ENCODE results near the gene ICAM2. TPM values are rescaled to one million over a fixed set of nuclear protein-coding genes. Genes with fewer than 3 reads are reported as not detected.
"Not testable (repeated sequence)": the region's sequence is repeated elsewhere in the genome, so short reads cannot be mapped to it uniquely, and the experiment has no call there.

ICAM2 gene
- total RNA-seq, 4 donors from 2014 or later = 22.4 to 75.1 (median 58.1) TPM

DNA sequence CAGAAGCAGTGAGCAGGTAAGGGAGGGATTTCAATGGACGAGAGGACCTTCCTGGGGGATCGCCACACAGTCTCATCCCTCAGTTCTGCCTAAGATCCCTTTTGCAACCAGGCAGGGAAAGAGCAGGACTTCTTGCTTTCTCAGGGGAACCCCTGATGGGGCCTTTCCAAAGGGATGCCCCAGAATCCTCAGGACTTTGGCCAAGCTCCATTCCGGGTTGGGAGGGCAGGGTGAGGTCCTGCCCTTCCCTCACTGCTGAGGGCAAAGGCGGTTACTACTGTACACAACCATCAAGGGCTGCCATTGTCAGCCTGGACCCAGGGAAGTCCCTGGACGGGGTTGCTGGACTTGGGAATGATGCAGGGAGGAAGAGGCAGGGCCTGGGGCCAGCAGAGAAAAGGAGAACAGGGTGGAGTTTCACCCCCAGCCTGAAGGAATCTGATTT, 12.6 kb downstream of the ICAM2 start:
- Histone ChIP-seq H3K4me1 (peaks cover 26 to 43% (median 32%) of the 10 kb centered on the region in 4 donors), H3K27me3 (peaks cover 0 to 9% (median 0%) of the 10 kb centered on the region in 4 donors), H3K9me3 (no peaks in the 10 kb centered on the region), H3K4me3 (no peak overlapping the region), H3K27ac (replicated peaks in 1 of 4) (peak overlapping the region in 2 of 4 donors; percentile 28 to 46), H3K36me3 (peaks cover 0 to 23% (median 5%) of the 10 kb centered on the region in 4 donors)
- no peak for DNase-seq (ENCODE audit: extremely low spot score)
- TF ChIP-seq, protein P1, sequence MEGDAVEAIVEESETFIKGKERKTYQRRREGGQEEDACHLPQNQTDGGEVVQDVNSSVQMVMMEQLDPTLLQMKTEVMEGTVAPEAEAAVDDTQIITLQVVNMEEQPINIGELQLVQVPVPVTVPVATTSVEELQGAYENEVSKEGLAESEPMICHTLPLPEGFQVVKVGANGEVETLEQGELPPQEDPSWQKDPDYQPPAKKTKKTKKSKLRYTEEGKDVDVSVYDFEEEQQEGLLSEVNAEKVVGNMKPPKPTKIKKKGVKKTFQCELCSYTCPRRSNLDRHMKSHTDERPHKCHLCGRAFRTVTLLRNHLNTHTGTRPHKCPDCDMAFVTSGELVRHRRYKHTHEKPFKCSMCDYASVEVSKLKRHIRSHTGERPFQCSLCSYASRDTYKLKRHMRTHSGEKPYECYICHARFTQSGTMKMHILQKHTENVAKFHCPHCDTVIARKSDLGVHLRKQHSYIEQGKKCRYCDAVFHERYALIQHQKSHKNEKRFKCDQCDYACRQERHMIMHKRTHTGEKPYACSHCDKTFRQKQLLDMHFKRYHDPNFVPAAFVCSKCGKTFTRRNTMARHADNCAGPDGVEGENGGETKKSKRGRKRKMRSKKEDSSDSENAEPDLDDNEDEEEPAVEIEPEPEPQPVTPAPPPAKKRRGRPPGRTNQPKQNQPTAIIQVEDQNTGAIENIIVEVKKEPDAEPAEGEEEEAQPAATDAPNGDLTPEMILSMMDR (IDR thresholded peaks at IDR 0.05) = no peak
- TF ChIP-seq POLR2AphosphoS5 (IDR thresholded peaks at IDR 0.05) = peak in 1 of 2 donors; percentile 41
- 56% methylated on average over 5 of the region's 5 CpGs for WGBS
- intact Hi-C loops (cut with DNase I) = no loop called here

DNA sequence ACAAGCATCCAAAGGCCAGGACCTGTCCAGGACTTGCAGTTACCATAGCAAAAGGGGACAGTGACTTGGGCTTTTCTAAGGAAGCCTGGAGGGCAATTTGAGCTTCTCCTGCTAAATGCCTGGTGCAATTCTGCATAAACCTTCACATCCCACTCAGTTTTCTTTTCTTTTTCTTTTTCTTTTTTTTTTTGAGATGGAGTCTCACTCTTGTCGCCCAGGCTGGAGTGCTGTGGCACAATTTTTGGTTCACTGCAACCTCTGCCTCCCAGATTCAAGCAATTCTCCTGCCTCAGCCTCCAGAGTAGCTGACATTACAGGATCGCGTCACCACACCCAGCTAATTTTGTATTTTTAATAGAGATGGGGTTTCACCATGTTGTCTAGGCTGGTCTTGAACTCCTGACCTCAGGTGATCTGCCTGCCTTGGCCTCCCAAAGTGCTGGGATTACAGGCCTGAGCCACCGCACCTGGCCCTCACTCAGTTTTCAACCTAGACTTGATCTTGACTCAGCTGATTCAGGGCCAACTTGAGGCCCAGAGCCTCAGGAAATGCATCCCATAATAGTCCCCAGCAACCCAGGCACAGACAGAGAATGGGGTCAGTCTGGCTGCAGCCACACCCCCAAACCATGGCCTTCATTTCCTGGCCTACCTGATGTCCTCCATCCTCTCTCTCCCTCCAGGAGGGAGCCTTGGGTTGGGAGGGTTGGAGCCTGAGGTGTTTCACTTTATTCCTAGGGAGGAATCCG, 13.2 kb downstream of the ICAM2 start:
- Histone ChIP-seq H3K36me3 (peaks cover 0 to 28% (median 5%) of the 10 kb centered on the region in 4 donors), H3K4me1 (peaks cover 28 to 43% (median 35%) of the 10 kb centered on the region in 4 donors), H3K27me3 (peaks cover 0 to 13% (median 0%) of the 10 kb centered on the region in 4 donors), H3K27ac (replicated peaks in 1 of 4) (peak overlapping the region in 3 of 4 donors; percentile 11 to 46 (median 28))
- intact Hi-C loops (cut with DNase I); H3K4me3 ChIP-seq; H3K9me3 ChIP-seq; DNase-seq (ENCODE audit: extremely low spot score): not testable (repeated sequence)
- 90% methylated on average over 5 of the region's 5 CpGs for WGBS

DNA sequence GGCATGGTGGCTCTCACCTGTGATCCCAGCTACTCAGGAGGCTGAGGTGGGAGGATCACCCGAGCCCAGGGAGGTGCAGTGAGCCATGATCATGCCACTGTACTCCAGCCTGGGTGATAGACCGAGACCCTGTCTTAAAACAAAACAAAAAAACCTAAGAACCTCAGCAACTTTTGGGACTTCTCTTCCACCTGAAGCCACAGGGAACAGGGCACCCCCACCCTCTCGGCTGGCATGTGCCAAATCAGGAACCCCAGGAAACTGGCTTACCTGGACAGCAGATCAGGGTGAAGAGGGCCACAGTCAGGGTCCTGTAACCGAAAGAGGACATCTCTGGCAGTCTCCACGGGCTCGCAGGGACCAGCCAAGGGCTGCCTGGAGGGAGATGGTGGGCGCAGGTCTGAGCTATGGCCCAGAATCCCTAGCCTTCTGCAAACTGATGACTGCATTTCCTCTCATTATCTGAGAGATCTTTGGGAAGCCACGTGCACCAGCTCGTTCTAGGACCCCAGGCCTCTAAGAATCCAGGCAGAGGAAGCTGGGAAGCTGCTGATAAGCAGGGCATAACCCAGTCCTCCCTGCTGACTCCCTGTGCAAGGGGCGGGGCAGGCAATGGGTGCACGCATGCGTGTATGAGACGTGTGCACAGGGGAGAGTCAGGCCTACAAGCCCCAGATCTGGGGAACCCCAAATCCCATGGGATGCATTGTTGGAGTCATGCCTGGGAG, 13.9 kb downstream of the ICAM2 start:
- Histone ChIP-seq H3K9me3 (no peaks in the 10 kb centered on the region), H3K36me3 (peaks cover 0 to 28% (median 5%) of the 10 kb centered on the region in 4 donors), H3K27me3 (peaks cover 0 to 20% (median 0%) of the 10 kb centered on the region in 4 donors), H3K4me1 (peaks cover 35 to 43% (median 37%) of the 10 kb centered on the region in 4 donors), H3K27ac (replicated peaks in 1 of 4) (peak overlapping the region; percentile 19 to 71 (median 64)), H3K4me3 (peak overlapping the region; percentile 24 to 42 (median 28))
- TF ChIP-seq POLR2A (IDR thresholded peaks at IDR 0.05; ENCODE audit: low read depth) = no peak
- peak; percentile 67 to 81 for TF ChIP-seq POLR2AphosphoS5 (IDR thresholded peaks at IDR 0.05)
- WGBS = 82% methylated on average over 10 of the region's 13 CpGs
- no peak for DNase-seq (ENCODE audit: extremely low spot score)
- intact Hi-C loops (cut with DNase I) = no loop called here

DNA sequence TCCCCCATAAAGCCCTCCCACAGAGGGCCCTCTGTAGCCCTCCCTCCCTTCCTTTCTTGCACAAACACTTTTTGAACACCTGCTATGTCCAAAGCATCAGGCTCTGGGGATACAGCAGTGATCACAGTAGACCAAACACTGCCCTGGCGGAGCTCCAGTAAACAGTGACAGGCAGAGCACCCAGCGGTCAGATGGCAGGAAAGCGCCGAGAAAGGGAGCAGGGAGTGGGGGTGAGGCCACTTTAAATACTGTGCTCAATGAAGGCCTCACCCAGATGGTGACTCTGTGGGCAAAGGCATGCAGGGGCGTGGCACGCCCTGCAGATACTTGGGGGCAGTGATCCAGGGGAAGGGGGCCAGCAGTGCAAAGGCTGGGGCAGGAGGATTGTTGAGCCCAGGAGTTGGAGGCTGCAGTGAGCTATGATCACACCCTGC, 14.7 kb downstream of the ICAM2 start:
- WGBS = 32% methylated on average over 5 of the region's 6 CpGs
- H3K27me3 ChIP-seq = peaks cover 0 to 28% (median 0%) of the 10 kb centered on the region in 4 donors
- peaks cover 0 to 28% (median 5%) of the 10 kb centered on the region in 4 donors for H3K36me3 ChIP-seq
- peak overlapping the region; percentile 21 to 71 (median 64) for H3K27ac ChIP-seq (replicated peaks in 1 of 4)
- peak overlapping the region; percentile 24 to 42 (median 28) for H3K4me3 ChIP-seq
- H3K9me3 ChIP-seq = no peaks in the 10 kb centered on the region
- H3K4me1 ChIP-seq = peaks cover 38 to 43% (median 41%) of the 10 kb centered on the region in 4 donors
- TF ChIP-seq POLR2AphosphoS5 (IDR thresholded peaks at IDR 0.05) = no peak
- no peak for TF ChIP-seq POLR2A (IDR thresholded peaks at IDR 0.05; ENCODE audit: low read depth)
- TF ChIP-seq, protein P1 (IDR thresholded peaks at IDR 0.05) = no peak
- TF ChIP-seq EP300 (IDR thresholded peaks at IDR 0.05) = no peak
- intact Hi-C loops (cut with DNase I) = no loop called here
- no peak for DNase-seq (ENCODE audit: extremely low spot score)

DNA sequence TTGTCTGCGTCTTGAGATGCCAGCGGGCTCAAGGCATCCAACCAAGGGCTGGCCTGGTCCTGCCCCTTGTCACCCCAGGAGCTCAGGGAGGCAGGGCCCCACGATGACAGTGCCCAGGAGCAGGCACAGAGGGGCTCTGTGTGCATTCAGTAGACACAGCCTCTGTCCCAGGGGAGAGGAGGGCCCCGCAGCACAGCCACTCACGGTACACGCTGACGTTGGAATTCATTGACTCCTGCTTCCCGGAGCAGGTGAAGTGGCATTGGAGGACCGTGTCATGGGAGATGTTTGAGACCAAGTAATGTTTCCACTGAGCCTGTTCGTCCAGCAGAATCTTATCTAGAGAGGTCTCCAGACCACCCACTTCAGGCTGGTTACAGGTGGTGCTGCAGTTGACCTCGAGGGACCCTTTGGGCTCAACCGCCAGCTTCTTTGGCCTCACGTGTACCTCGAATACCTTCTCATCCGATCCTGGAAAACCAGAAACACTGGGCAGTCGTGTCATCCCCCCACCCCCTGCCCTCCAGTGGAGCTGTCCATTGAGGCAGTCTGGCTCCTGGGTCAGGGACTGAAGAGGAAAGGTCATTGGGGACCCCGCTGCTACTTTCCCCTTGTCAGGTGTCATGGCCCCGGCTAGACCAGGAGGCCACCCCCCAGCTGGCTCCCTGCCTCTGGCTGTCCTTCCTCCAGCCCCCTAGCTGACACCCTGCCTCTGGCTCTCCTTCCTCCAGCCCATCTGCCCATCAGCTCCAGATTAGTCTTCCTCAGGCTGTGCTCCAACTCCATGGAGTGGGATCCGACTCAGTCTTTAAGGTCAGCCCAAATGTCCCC, 15.3 kb downstream of the ICAM2 start:
- 78% methylated on average over 12 of the region's 19 CpGs for WGBS
- intact Hi-C loops (cut with DNase I) = no loop called here
- no peak for TF ChIP-seq POLR2A (IDR thresholded peaks at IDR 0.05; ENCODE audit: low read depth)
- TF ChIP-seq EP300 (IDR thresholded peaks at IDR 0.05) = no peak
- H3K9me3 ChIP-seq = no peaks in the 10 kb centered on the region
- peak overlapping the region; percentile 14 to 42 (median 27) for H3K4me3 ChIP-seq
- peaks cover 37 to 43% (median 41%) of the 10 kb centered on the region in 4 donors for H3K4me1 ChIP-seq
- peak overlapping the region in 3 of 4 donors; percentile 21 to 71 (median 62) for H3K27ac ChIP-seq (replicated peaks in 1 of 4)
- H3K36me3 ChIP-seq = peaks cover 0 to 28% (median 5%) of the 10 kb centered on the region in 4 donors
- H3K27me3 ChIP-seq = peaks cover 0 to 33% (median 0%) of the 10 kb centered on the region in 4 donors
- DNase-seq (ENCODE audit: extremely low spot score) = no peak

Data from esophagus muscularis mucosa (tissue), 4 donors.